K562 (cell line): Measurements from ENCODE around the gene PRDM1. TPM values are rescaled to one million over a fixed set of nuclear protein-coding genes. Genes with fewer than 3 reads are reported as not detected.
A peak's percentile ranks its signal among the peaks of the same experiment; 100 is the strongest.

Experiments used
- ARNT ChIP-seq, 2 experiments: fragments of 450-650 bp; IDR thresholded peaks; 2 replicates each; pipeline ENCODE4 v1.6.1; 2016; ENCODE audit warnings: mild to moderate bottlenecking in 1 of 2
- CREB3L1 ChIP-seq: fragments of 450-650 bp; IDR thresholded peaks from 2 replicates; pipeline ENCODE4 v1.6.1; 2014; ENCODE audit warnings: low read depth, mild to moderate bottlenecking, moderate library complexity, borderline replicate concordance
- HMBOX1 ChIP-seq: sonication (generic); IDR thresholded peaks from 2 replicates; pipeline ENCODE4 v1.6.1; 2016
- ILK ChIP-seq: fragments of 450-650 bp; IDR thresholded peaks from 2 replicates; pipeline ENCODE4 v1.6.1; 2016; ENCODE audit warnings: missing genetic modification characterization, low read depth, mild to moderate bottlenecking, missing compliant biosample characterization, moderate library complexity, borderline replicate concordance
- MEF2A ChIP-seq: IDR thresholded peaks from 2 replicates; pipeline ENCODE4 v1.6.1; 2011; ENCODE audit warnings: low read depth, mild to moderate bottlenecking, low read length, moderate library complexity; ENCODE audit not compliant: control insufficient read depth
- MNT ChIP-seq, 2 experiments: fragments of 450-650 bp; conservative IDR thresholded peaks; 2 replicates each; pipeline ENCODE4 v1.6.1; 2017; ENCODE audit warnings: mild to moderate bottlenecking in 2 of 2, moderate library complexity in 2 of 2
- MYNN ChIP-seq, 2 experiments: sonication (generic); formaldehyde crosslinking in 1 of 2; IDR thresholded peaks; 2 replicates each; pipeline versions ENCODE4 v1.5.0 to v1.6.1; 2016 to 2020; ENCODE audit warnings: antibody characterized with exemption in 1 of 2, missing genetic modification reagents in 1 of 2
- NBN ChIP-seq: fragments of 450-650 bp; IDR thresholded peaks from 2 replicates; pipeline ENCODE4 v1.6.1; 2016; ENCODE audit warnings: low read depth, mild to moderate bottlenecking
- ZBTB34 ChIP-seq: fragments of 250-450 bp; sonication (Bioruptor Pico); IDR thresholded peaks from 2 replicates; pipeline ENCODE4 v1.8.0; 2021; ENCODE audit warnings: mild to moderate bottlenecking, moderate library complexity
- ZNF449 ChIP-seq: fragments of 250-450 bp; sonication (Bioruptor Pico); IDR thresholded peaks from 2 replicates; pipeline ENCODE4 v1.8.0; 2022; ENCODE audit warnings: moderate library complexity, mild to moderate bottlenecking, inconsistent platforms
- ZNF609 ChIP-seq: sonication (generic); formaldehyde crosslinking; IDR thresholded peaks from 2 replicates; pipeline ENCODE4 v1.8.1; 2023; ENCODE audit warnings: missing genetic modification reagents, mild to moderate bottlenecking, borderline replicate concordance
- polyA plus RNA-seq, 8 experiments: library from polyadenylated mRNA; depleted of rRNA in 4 of 8; stranded (reverse) in 5 of 8; unstranded in 3 of 8; fragments of >200 nt; fragmentation: Nextera tagmentation in 2 of 8; fragmentation: Illumina TruSeq in 1 of 8; extraction: Ambion mirVana in 2 of 8; extraction: Trizol in 1 of 8; gene quantifications; 2 replicates each; pipeline versions ENCODE4 v1.2.1 to v1.2.3, GENCODE V29; 2011 to 2014; ENCODE audit warnings: inconsistent platforms in 1 of 8, missing spikeins in 1 of 8
- total RNA-seq, 7 experiments: library from RNA; depleted of rRNA in 6 of 7; stranded (reverse); fragments of >200 nt in 6 of 7; fragmentation: Illumina TruSeq in 2 of 7; extraction: Trizol in 2 of 7; gene quantifications; 2 replicates each; pipeline versions ENCODE4 v1.2.1 to v1.2.3, GENCODE V29; 2011 to 2021; ENCODE audit warnings: low replicate concordance in 1 of 7

Gene PRDM1
- total and polyA plus RNA-seq, 9 of the 15 experiments (the other 6 are each of a cell fraction or from before 2014, with no cell fraction given): 0.09 to 0.89 (median 0.27) TPM

GRCh38 chr6:106098383-106099234 is 12.5 kb downstream of the PRDM1 start (continued):
- TF ChIP-seq NBN: no peak
- no peak for TF ChIP-seq MEF2A
- 0 out of 4 replicates have a peak, but pooled peaks of 1 of the 2 experiments have one; percentile 12 for TF ChIP-seq MNT (conservative IDR thresholded peaks at IDR 0.05)
- 0 out of 2 replicates have a peak, but pooled peaks have one; percentile 18 for TF ChIP-seq HMBOX1
- TF ChIP-seq ILK (tag): no peak
- no peak for TF ChIP-seq ZNF449 (CRISPR knock-in tag)
- peak; percentile 20; the same call in 1 of the 2 replicates for TF ChIP-seq CREB3L1
- no peak for TF ChIP-seq ZNF609 (CRISPR knock-in tag)
- TF ChIP-seq ZBTB34: no peak
- no peak for TF ChIP-seq MYNN (IDR thresholded peaks at IDR 0.05)
- no peak for TF ChIP-seq MYNN (CRISPR knock-in tag; IDR thresholded peaks at IDR 0.05)
- no peak for TF ChIP-seq ARNT (IDR thresholded peaks at IDR 0.05)
